ENCODE results near the gene SSX2IP.
"Not testable (repeated sequence)": the region's sequence is repeated elsewhere in the genome, so short reads cannot be mapped to it uniquely, and the experiment has no call there.

SSX2IP gene

GRCh38 chr1:84721872-84722271 is 31.6 kb upstream of the SSX2IP start:
- peaks cover 25% of the 10 kb centered on the region for H3K4me1 ChIP-seq (ENCODE audit: insufficient read depth, low read length)
- not testable (repeated sequence) for H3K9me3 ChIP-seq (ENCODE audit: low read length); H3K36me3 ChIP-seq (ENCODE audit: insufficient read depth, low read length); H2AFZ ChIP-seq (ENCODE audit: low read depth, low read length); H3K4me3 ChIP-seq (ENCODE audit: low read length); H3K27me3 ChIP-seq (ENCODE audit: insufficient read depth, low read length)

- Histone ChIP-seq H3K9me3 (ENCODE audit: low read length) (no peaks in the 10 kb centered on the region), H3K36me3 (ENCODE audit: insufficient read depth, low read length) (no peaks in the 10 kb centered on the region), H3K27me3 (ENCODE audit: insufficient read depth, low read length) (no peaks in the 10 kb centered on the region), H3K4me3 (ENCODE audit: low read length) (no peak overlapping the region), H2AFZ (ENCODE audit: low read depth, low read length) (no peak overlapping the region), H3K4me1 (ENCODE audit: insufficient read depth, low read length) (peaks cover 27% of the 10 kb centered on the region)
Observed at GRCh38 chr1:84721152-84721551, 30.9 kb upstream of the SSX2IP start.

- no peaks in the 10 kb centered on the region for H3K36me3 ChIP-seq (ENCODE audit: insufficient read depth, low read length)
- no peaks in the 10 kb centered on the region for H3K27me3 ChIP-seq (ENCODE audit: insufficient read depth, low read length)
- H3K4me1 ChIP-seq (ENCODE audit: insufficient read depth, low read length) = peaks cover 36% of the 10 kb centered on the region
- peak overlapping the region; percentile 62 for H2AFZ ChIP-seq (ENCODE audit: low read depth, low read length)
- no peaks in the 10 kb centered on the region for H3K9me3 ChIP-seq (ENCODE audit: low read length)
- no peak overlapping the region for H3K4me3 ChIP-seq (ENCODE audit: low read length)
Observed at GRCh38 chr1:84720221-84720780, 30.0 kb upstream of the SSX2IP start.

- H3K4me3 ChIP-seq (ENCODE audit: low read length) = no peak overlapping the region
- H3K27me3 ChIP-seq (ENCODE audit: insufficient read depth, low read length) = no peaks in the 10 kb centered on the region
- peaks cover 42% of the 10 kb centered on the region for H3K4me1 ChIP-seq (ENCODE audit: insufficient read depth, low read length)
- H3K9me3 ChIP-seq (ENCODE audit: low read length) = no peaks in the 10 kb centered on the region
- H3K36me3 ChIP-seq (ENCODE audit: insufficient read depth, low read length) = no peaks in the 10 kb centered on the region
- H2AFZ ChIP-seq (ENCODE audit: low read depth, low read length) = peak overlapping the region; percentile 62
Observed at GRCh38 chr1:84719543-84720217, 29.4 kb upstream of the SSX2IP start.

- Histone ChIP-seq H3K4me3 (ENCODE audit: low read length) (no peak overlapping the region), H2AFZ (ENCODE audit: low read depth, low read length) (no peak overlapping the region), H3K4me1 (ENCODE audit: insufficient read depth, low read length) (peaks cover 35% of the 10 kb centered on the region), H3K36me3 (ENCODE audit: insufficient read depth, low read length) (no peaks in the 10 kb centered on the region), H3K9me3 (ENCODE audit: low read length) (no peaks in the 10 kb centered on the region), H3K27me3 (ENCODE audit: insufficient read depth, low read length) (no peaks in the 10 kb centered on the region)
Observed at GRCh38 chr1:84715342-84716019, 25.2 kb upstream of the SSX2IP start.

GRCh38 chr1:84712276-84712874 is 22.1 kb upstream of the SSX2IP start:
- Histone ChIP-seq H3K9me3 (ENCODE audit: low read length) (peaks cover 5% of the 10 kb centered on the region), H3K27me3 (ENCODE audit: insufficient read depth, low read length) (peaks cover 7% of the 10 kb centered on the region), H3K4me3 (ENCODE audit: low read length) (no peak overlapping the region)

GRCh38 chr1:84711869-84712268 is 21.6 kb upstream of the SSX2IP start:
- Histone ChIP-seq H3K36me3 (ENCODE audit: insufficient read depth, low read length) (no peaks in the 10 kb centered on the region), H3K9me3 (ENCODE audit: low read length) (peaks cover 5% of the 10 kb centered on the region), H2AFZ (ENCODE audit: low read depth, low read length) (no peak overlapping the region), H3K27me3 (ENCODE audit: insufficient read depth, low read length) (peaks cover 9% of the 10 kb centered on the region), H3K4me1 (ENCODE audit: insufficient read depth, low read length) (peaks cover 18% of the 10 kb centered on the region), H3K4me3 (ENCODE audit: low read length) (no peak overlapping the region)

More at GRCh38 chr1:84712276-84712874, 22.1 kb upstream of the SSX2IP start:
- Histone ChIP-seq H3K36me3 (ENCODE audit: insufficient read depth, low read length) (no peaks in the 10 kb centered on the region), H2AFZ (ENCODE audit: low read depth, low read length) (no peak overlapping the region), H3K4me1 (ENCODE audit: insufficient read depth, low read length) (peaks cover 18% of the 10 kb centered on the region)

GRCh38 chr1:84711121-84711520 is 20.9 kb upstream of the SSX2IP start:
- Histone ChIP-seq H3K27me3 (ENCODE audit: insufficient read depth, low read length) (peaks cover 11% of the 10 kb centered on the region), H2AFZ (ENCODE audit: low read depth, low read length) (no peak overlapping the region), H3K36me3 (ENCODE audit: insufficient read depth, low read length) (no peaks in the 10 kb centered on the region), H3K9me3 (ENCODE audit: low read length) (peaks cover 5% of the 10 kb centered on the region), H3K4me3 (ENCODE audit: low read length) (no peak overlapping the region), H3K4me1 (ENCODE audit: insufficient read depth, low read length) (peaks cover 15% of the 10 kb centered on the region)

GRCh38 chr1:84709131-84709530 is 18.9 kb upstream of the SSX2IP start:
- H2AFZ ChIP-seq (ENCODE audit: low read depth, low read length) = no peak overlapping the region
- H3K27me3 ChIP-seq (ENCODE audit: insufficient read depth, low read length) = peaks cover 18% of the 10 kb centered on the region
- H3K9me3 ChIP-seq (ENCODE audit: low read length) = peaks cover 5% of the 10 kb centered on the region
- no peaks in the 10 kb centered on the region for H3K4me1 ChIP-seq (ENCODE audit: insufficient read depth, low read length)
- H3K4me3 ChIP-seq (ENCODE audit: low read length) = no peak overlapping the region
- H3K36me3 ChIP-seq (ENCODE audit: insufficient read depth, low read length) = no peaks in the 10 kb centered on the region

- no peak overlapping the region for H3K4me3 ChIP-seq (ENCODE audit: low read length)
- no peak overlapping the region for H2AFZ ChIP-seq (ENCODE audit: low read depth, low read length)
- no peaks in the 10 kb centered on the region for H3K4me1 ChIP-seq (ENCODE audit: insufficient read depth, low read length)
- H3K36me3 ChIP-seq (ENCODE audit: insufficient read depth, low read length) = no peaks in the 10 kb centered on the region
- peaks cover 5% of the 10 kb centered on the region for H3K9me3 ChIP-seq (ENCODE audit: low read length)
- peaks cover 20% of the 10 kb centered on the region for H3K27me3 ChIP-seq (ENCODE audit: insufficient read depth, low read length)
Observed at GRCh38 chr1:84708031-84708430, 17.8 kb upstream of the SSX2IP start.

- Histone ChIP-seq H3K36me3 (ENCODE audit: insufficient read depth, low read length) (no peaks in the 10 kb centered on the region), H3K4me3 (ENCODE audit: low read length) (no peak overlapping the region), H3K4me1 (ENCODE audit: insufficient read depth, low read length) (no peaks in the 10 kb centered on the region), H3K9me3 (ENCODE audit: low read length) (peaks cover 5% of the 10 kb centered on the region), H3K27me3 (ENCODE audit: insufficient read depth, low read length) (peaks cover 31% of the 10 kb centered on the region), H2AFZ (ENCODE audit: low read depth, low read length) (no peak overlapping the region)
Observed at GRCh38 chr1:84705513-84705912, 15.3 kb upstream of the SSX2IP start.

- Histone ChIP-seq H3K4me3 (ENCODE audit: low read length) (no peak overlapping the region), H2AFZ (ENCODE audit: low read depth, low read length) (no peak overlapping the region), H3K36me3 (ENCODE audit: insufficient read depth, low read length) (no peaks in the 10 kb centered on the region), H3K4me1 (ENCODE audit: insufficient read depth, low read length) (no peaks in the 10 kb centered on the region), H3K27me3 (ENCODE audit: insufficient read depth, low read length) (peaks cover 36% of the 10 kb centered on the region), H3K9me3 (ENCODE audit: low read length) (peaks cover 5% of the 10 kb centered on the region)
Observed at GRCh38 chr1:84704872-84705417, 14.7 kb upstream of the SSX2IP start.

- Histone ChIP-seq H2AFZ (ENCODE audit: low read depth, low read length) (no peak overlapping the region), H3K4me1 (ENCODE audit: insufficient read depth, low read length) (peaks cover 2% of the 10 kb centered on the region), H3K9me3 (ENCODE audit: low read length) (no peaks in the 10 kb centered on the region), H3K36me3 (ENCODE audit: insufficient read depth, low read length) (no peaks in the 10 kb centered on the region), H3K27me3 (ENCODE audit: insufficient read depth, low read length) (peaks cover 34% of the 10 kb centered on the region), H3K4me3 (ENCODE audit: low read length) (no peak overlapping the region)
Observed at GRCh38 chr1:84703431-84703830, 13.2 kb upstream of the SSX2IP start.
